T-cell (primary cell): ENCODE measurements around the gene LAT. TPM values are rescaled to one million over a fixed set of nuclear protein-coding genes. Genes with fewer than 3 reads are reported as not detected.
"Not testable (repeated sequence)": the region's sequence is repeated elsewhere in the genome, so short reads cannot be mapped to it uniquely, and the experiment has no call there.

ENCODE experiments used
- ATAC-seq, 4 experiments: fragments of 200-7000 bp in 3 of 4; fragments of 150-1000 bp in 1 of 4; cut with Tn5 transposase; replicated peaks in 1 of 4; 1 replicate in 3 of 4; 2 replicates in 1 of 4; pipeline ENCODE4 v1.10.0; 2021; ENCODE audit warnings: moderate library complexity in 3 of 4, mild to moderate bottlenecking in 2 of 4, moderate number of reproducible peaks in 1 of 4
- CTCF ChIA-PET, 2 donors: fragments of 300-600 bp; sonication (Branson Sonifier 250); formaldehyde crosslinking; loops; one replicate each; lab custom pipeline; 2022; ENCODE audit warnings: antibody characterized with exemption in 2 of 2; lab: Charles Lee
- POLR2A ChIA-PET, 2 donors: fragments of 300-600 bp; sonication (Branson Sonifier 250); formaldehyde crosslinking; loops; one replicate each; lab custom pipeline; 2022; ENCODE audit warnings: antibody characterized with exemption in 2 of 2; lab: Charles Lee
- DNase-seq, 35 experiments: peaks; one replicate each; pipeline versions ENCODE4 v3.0.0 to v3.0.0-alpha.2; 2013 to 2023
- H3K27ac ChIP-seq: one replicate; pipeline ENCODE4 v1.5.1; 2013; ENCODE audit warnings: low read length
- H3K27me3 ChIP-seq, 2 experiments: replicated peaks in 1 of 2; 1 replicate in 1 of 2; 2 replicates in 1 of 2; pipeline versions ENCODE4 v1.6.1 to v1.7.0; 2013; ENCODE audit warnings: low read length in 1 of 2, mixed read lengths in 1 of 2; ENCODE audit not compliant: control insufficient read depth in 2 of 2, insufficient read depth in 2 of 2; ENCODE audit errors: extremely low read depth in 1 of 2
- H3K36me3 ChIP-seq, 2 donors: 1 replicate in 1 of 2; 2 replicates in 1 of 2; pipeline versions ENCODE4 v1.6.1 to v1.7.0; 2013; ENCODE audit warnings: low read length in 1 of 2; ENCODE audit not compliant: control insufficient read depth in 2 of 2, insufficient read depth in 1 of 2; ENCODE audit errors: extremely low read depth in 1 of 2
- H3K4me1 ChIP-seq, 2 experiments: 1 replicate in 1 of 2; 2 replicates in 1 of 2; pipeline versions ENCODE4 v1.6.1 to v1.7.0; 2013; ENCODE audit warnings: low read length in 2 of 2, mixed read lengths in 1 of 2; ENCODE audit not compliant: insufficient read depth in 2 of 2, control insufficient read depth in 1 of 2; ENCODE audit errors: extremely low read depth in 1 of 2
- H3K4me3 ChIP-seq, 2 donors: 1 replicate in 1 of 2; 2 replicates in 1 of 2; pipeline versions ENCODE4 v1.5.1 to v1.7.0; 2013; ENCODE audit warnings: mild to moderate bottlenecking in 2 of 2, low read length in 1 of 2, moderate library complexity in 1 of 2; ENCODE audit not compliant: control insufficient read depth in 1 of 2; ENCODE audit errors: extremely low read depth in 1 of 2
- H3K9me3 ChIP-seq: 2 replicates; pipeline ENCODE4 v1.7.0; 2013
- H3K27ac Mint-ChIP-seq, 2 donors: one replicate each; pipeline ENCODE4 v1.8.0; 2020 to 2021; ENCODE audit warnings: mild to moderate bottlenecking in 2 of 2, mixed read lengths in 2 of 2
- H3K27me3 Mint-ChIP-seq, 2 donors: one replicate each; pipeline ENCODE4 v1.8.0; 2021 to 2022; ENCODE audit warnings: mixed read lengths in 2 of 2
- H3K36me3 Mint-ChIP-seq: one replicate; pipeline ENCODE4 v1.8.0; 2021; ENCODE audit warnings: mixed read lengths
- H3K4me1 Mint-ChIP-seq, 3 donors: one replicate each; pipeline ENCODE4 v1.8.0; 2020 to 2022; ENCODE audit warnings: mixed read lengths in 3 of 3, mild to moderate bottlenecking in 1 of 3
- H3K4me3 Mint-ChIP-seq, 3 donors: one replicate each; pipeline ENCODE4 v1.8.0; 2020 to 2022; ENCODE audit warnings: mild to moderate bottlenecking in 3 of 3, mixed read lengths in 3 of 3, moderate library complexity in 3 of 3
- H3K9me3 Mint-ChIP-seq, 3 donors: one replicate each; pipeline ENCODE4 v1.8.0; 2020 to 2022; ENCODE audit warnings: mixed read lengths in 3 of 3
- WGBS: methylation state at CpG from one replicate; pipeline ENCODE4 v1.1.5; 2013; ENCODE audit warnings: missing lambda C conversion rate; ENCODE audit not compliant: insufficient coverage; 5-methylcytosine and 5-hydroxymethylcytosine counted together
- total RNA-seq, 35 experiments: library from RNA in 6 of 35; stranded (reverse) in 6 of 35; fragments of 120-200 nt in 1 of 35; gene quantifications; one replicate each; pipeline versions ENCODE4 v1.2.1 to v1.2.4 and lab custom pipeline; 2013 to 2026

Gene LAT
- total RNA-seq, 5 donors from 2014 or later (not counting 1 experiment from before 2014, with no cell fraction given), result 237 to 440 (median 378) TPM

DNA sequence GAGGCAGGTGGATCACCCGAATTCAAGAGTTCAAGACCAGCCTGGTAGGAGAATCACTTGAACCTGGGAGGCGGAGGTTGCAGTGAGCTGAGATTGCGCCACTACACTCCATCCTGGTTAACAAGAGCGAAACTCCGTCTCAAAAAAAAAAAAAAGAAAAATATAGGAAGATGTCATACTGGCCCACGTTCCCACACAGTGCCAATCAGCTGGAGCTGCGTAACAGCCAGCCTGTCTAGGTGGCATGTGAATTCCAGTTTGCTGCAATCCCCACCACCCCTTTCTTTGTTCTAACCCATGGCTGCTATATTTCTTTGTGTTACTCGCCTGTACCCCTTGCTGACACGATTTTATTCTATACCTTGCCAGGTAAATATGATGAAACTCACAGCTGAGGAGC is 26.6 kb upstream of the LAT start:
- Histone ChIP-seq H3K4me3 (no peak overlapping the region), H3K9me3 (no peaks in the 10 kb centered on the region), H3K27me3 (no peaks in the 10 kb centered on the region), H3K36me3 (peaks cover 24 to 90% of the 10 kb centered on the region in 2 donors), H3K4me1 (peaks cover 0 to 8% of the 10 kb centered on the region in 2 experiments), H3K27ac (no peak overlapping the region)
- no peaks in the 10 kb centered on the region for H3K27me3 Mint-ChIP-seq
- DNase-seq, result no peak
- H3K4me1 Mint-ChIP-seq, result peaks cover 11 to 16% (median 11%) of the 10 kb centered on the region in 3 donors
- H3K4me3 Mint-ChIP-seq, result no peak overlapping the region
- H3K27ac Mint-ChIP-seq, result no peak overlapping the region
- WGBS, result 100% methylated on average over 1 of the region's 9 CpGs
- H3K9me3 Mint-ChIP-seq, result no peaks in the 10 kb centered on the region
- peaks cover 54% of the 10 kb centered on the region for H3K36me3 Mint-ChIP-seq
- ChIA-PET CTCF (no interaction called here), POLR2A (no interaction called here)
- ATAC-seq, result no peak

DNA sequence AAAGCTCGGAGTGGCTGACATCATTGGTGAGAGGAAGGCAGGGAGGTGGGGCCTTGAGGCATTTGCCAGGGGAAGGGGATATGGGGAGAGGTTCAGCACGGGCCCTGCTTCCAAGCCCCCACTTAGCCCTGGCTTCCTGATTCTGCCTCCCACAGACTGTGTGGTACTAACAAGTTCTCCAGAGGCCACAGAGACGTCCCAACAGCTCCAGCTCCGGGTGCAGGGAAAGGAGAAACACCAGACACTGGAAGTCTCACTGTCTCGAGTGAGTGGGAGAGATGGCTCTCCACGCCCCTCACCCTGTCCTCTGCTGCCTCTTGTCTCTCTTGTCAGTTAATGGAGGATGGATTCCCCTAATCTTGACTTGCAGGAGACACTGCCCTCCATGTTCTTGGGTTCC is 26.0 kb upstream of the LAT start:
- WGBS, result 100% methylated on average over 3 of the region's 6 CpGs
- no peaks in the 10 kb centered on the region for H3K9me3 Mint-ChIP-seq
- H3K27ac ChIP-seq, result no peak overlapping the region
- peaks cover 7 to 11% (median 9%) of the 10 kb centered on the region in 3 donors for H3K4me1 Mint-ChIP-seq
- no peak overlapping the region for H3K27ac Mint-ChIP-seq
- no peak overlapping the region for H3K4me3 ChIP-seq
- H3K27me3 Mint-ChIP-seq, result no peaks in the 10 kb centered on the region
- POLR2A ChIA-PET, result no interaction called here
- peaks cover 24 to 91% of the 10 kb centered on the region in 2 donors for H3K36me3 ChIP-seq
- CTCF ChIA-PET, result no interaction called here
- no peak for DNase-seq
- H3K9me3 ChIP-seq, result no peaks in the 10 kb centered on the region
- H3K4me3 Mint-ChIP-seq, result no peak overlapping the region
- peaks cover 56% of the 10 kb centered on the region for H3K36me3 Mint-ChIP-seq
- no peaks in the 10 kb centered on the region for H3K27me3 ChIP-seq
- ATAC-seq, result no peak
- H3K4me1 ChIP-seq, result peaks cover 0 to 4% of the 10 kb centered on the region in 2 experiments

DNA sequence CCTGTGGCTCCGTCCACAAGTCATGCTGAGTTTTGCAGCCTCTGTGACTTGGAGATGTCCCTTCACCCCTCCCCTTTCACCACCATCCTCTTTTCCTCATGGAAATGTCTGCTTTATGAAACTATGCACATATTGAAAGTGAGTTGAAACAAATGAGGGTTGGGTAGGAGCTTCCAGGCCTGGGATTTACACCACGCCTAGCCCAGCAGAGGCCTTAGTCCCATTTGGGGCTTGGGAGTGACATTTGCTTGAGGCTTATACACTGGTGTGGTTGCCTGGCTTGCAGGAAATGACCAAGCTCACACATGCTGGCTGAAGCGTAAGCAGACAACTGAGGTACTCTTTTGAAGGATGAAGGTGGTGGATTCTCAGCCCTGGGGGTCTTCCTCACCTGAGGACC is 20.8 kb upstream of the LAT start:
- Histone ChIP-seq H3K4me1 (no peaks in the 10 kb centered on the region), H3K9me3 (no peaks in the 10 kb centered on the region), H3K36me3 (peaks cover 18 to 57% of the 10 kb centered on the region in 2 donors), H3K4me3 (no peak overlapping the region), H3K27me3 (no peaks in the 10 kb centered on the region), H3K27ac (no peak overlapping the region)
- Mint-ChIP-seq H3K4me3 (no peak overlapping the region), H3K27ac (no peak overlapping the region), H3K4me1 (no peaks in the 10 kb centered on the region), H3K36me3 (peaks cover 52% of the 10 kb centered on the region), H3K27me3 (no peaks in the 10 kb centered on the region), H3K9me3 (no peaks in the 10 kb centered on the region)
- ATAC-seq (no peak), DNase-seq (no peak)
- 94% methylated on average over 2 of the region's 3 CpGs for WGBS
- ChIA-PET CTCF (no interaction called here), POLR2A (interaction anchor here in 1 of 2 donors (0.9 kb wide), 1 partner anchor 10 kb away, joined by 4 read pairs; no protein-coding TSS in a partner anchor)

DNA sequence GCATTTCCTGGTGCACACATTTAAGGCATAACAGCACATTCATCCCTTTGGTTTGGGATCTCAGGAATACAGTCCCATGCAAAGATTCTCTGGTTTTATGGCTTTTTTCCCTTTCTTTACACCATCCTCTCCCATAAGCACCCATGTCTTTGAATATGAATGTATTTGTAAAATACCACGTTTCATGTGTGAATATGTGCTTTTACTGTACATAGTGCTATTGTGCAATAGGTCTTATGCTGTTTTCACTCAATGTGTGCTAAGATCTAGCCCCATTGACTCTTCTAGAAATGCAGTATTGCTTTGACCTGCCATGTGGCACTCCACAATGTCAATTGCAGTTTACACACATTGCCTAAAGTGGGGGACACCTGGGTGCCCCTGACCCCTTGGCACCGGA is 20.4 kb upstream of the LAT start:
- Histone ChIP-seq H3K27ac (no peak overlapping the region), H3K9me3 (no peaks in the 10 kb centered on the region), H3K27me3 (no peaks in the 10 kb centered on the region), H3K36me3 (peaks cover 18 to 52% of the 10 kb centered on the region in 2 donors), H3K4me3 (no peak overlapping the region), H3K4me1 (no peaks in the 10 kb centered on the region)
- no peak for DNase-seq
- Mint-ChIP-seq H3K4me3 (no peak overlapping the region), H3K4me1 (no peaks in the 10 kb centered on the region), H3K36me3 (peaks cover 49% of the 10 kb centered on the region), H3K9me3 (no peaks in the 10 kb centered on the region), H3K27ac (no peak overlapping the region), H3K27me3 (no peaks in the 10 kb centered on the region)
- WGBS, result 100% methylated on average over 1 of the region's 2 CpGs
- ChIA-PET CTCF (no interaction called here), POLR2A (interaction anchor here in 1 of 2 donors (0.9 kb wide), 1 partner anchor 9 kb away, joined by 4 read pairs; no protein-coding TSS in a partner anchor)
- no peak for ATAC-seq

DNA sequence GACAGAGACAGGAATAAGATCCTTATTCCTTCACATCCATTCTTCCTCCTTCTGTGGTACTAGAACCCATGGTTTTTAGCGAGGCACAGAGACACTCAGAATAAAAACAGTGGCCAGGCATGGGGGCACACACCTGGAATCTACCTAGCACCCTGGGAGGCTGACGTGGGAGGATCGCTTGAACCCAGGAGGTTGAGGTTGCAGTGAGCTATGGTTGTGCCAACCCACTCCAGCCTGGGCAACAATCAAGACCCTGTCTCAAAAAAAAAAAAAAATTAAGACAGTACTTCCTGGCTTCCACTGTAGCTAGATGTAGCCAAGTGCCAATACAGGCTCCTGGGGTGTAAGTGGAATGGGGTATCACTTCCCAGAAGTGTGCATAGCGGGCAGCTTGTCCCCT is 17.7 kb upstream of the LAT start:
- CTCF ChIA-PET, result no interaction called here
- no peak for ATAC-seq

DNA sequence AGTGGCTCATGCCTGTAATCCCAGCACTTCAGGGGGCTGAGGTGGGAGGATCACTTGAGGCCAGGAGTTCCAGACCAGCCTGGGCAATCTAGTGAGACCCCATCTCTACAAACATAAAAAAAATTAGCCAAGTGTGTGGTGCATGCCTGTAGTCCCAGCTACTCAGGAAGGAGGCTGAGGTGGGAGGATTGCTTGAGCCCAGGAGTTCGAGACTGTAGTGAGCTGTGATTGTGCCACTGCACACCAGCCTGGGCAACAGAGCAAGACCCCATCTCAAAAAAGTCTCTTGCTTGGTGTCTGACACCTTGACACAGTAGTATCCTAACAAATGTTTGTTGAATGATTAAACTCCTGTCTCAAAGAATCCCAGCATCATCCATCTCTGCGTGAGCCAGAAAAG is 15.2 kb upstream of the LAT start:
- WGBS, result no CpG with 5 or more reads among the region's 2 CpGs
- H3K4me1 ChIP-seq, H3K9me3 ChIP-seq, H3K27me3 ChIP-seq, DNase-seq, ATAC-seq, H3K27me3 Mint-ChIP-seq, H3K4me3 Mint-ChIP-seq, H3K4me3 ChIP-seq, CTCF ChIA-PET, H3K9me3 Mint-ChIP-seq, H3K27ac ChIP-seq, H3K27ac Mint-ChIP-seq, H3K36me3 ChIP-seq: not testable (repeated sequence)
- Mint-ChIP-seq H3K4me1 (peaks cover 7 to 10% (median 9%) of the 10 kb centered on the region in 3 donors), H3K36me3 (peaks cover 11% of the 10 kb centered on the region)
- POLR2A ChIA-PET, result interaction anchor here (0.5 to 0.6 kb wide), 2 partner anchors 18 to 19 kb away, joined by 3 to 4 read pairs; partner anchors contain the start of gene NFATC2IP (in 1 of the 2)

More for the DNA sequence above, 17.7 kb upstream of the LAT start:
- no peaks in the 10 kb centered on the region for H3K27me3 ChIP-seq
- Mint-ChIP-seq H3K4me1 (no peaks in the 10 kb centered on the region), H3K9me3 (no peaks in the 10 kb centered on the region), H3K36me3 (peaks cover 31% of the 10 kb centered on the region), H3K27ac (no peak overlapping the region), H3K27me3 (no peaks in the 10 kb centered on the region), H3K4me3 (no peak overlapping the region)
- no peak overlapping the region for H3K4me3 ChIP-seq
- no peak overlapping the region for H3K27ac ChIP-seq
- no peaks in the 10 kb centered on the region for H3K4me1 ChIP-seq
- no peaks in the 10 kb centered on the region for H3K9me3 ChIP-seq
- POLR2A ChIA-PET, result interaction anchor here in 1 of 2 donors (0.6 kb wide), 1 partner anchor 876 kb away, joined by 3 read pairs; no protein-coding TSS in a partner anchor
- H3K36me3 ChIP-seq, result peaks cover 13 to 32% of the 10 kb centered on the region in 2 donors
- no peak for DNase-seq
- WGBS, result no CpG with 5 or more reads among the region's 4 CpGs
